Measurements from ENCODE around the gene R3HCC1L. TPM values are rescaled to one million over a fixed set of nuclear protein-coding genes. Genes with fewer than 3 reads are reported as not detected.

The R3HCC1L gene
- total RNA-seq, 1 experiment from 2014 or later, result 10.7 TPM

DNA sequence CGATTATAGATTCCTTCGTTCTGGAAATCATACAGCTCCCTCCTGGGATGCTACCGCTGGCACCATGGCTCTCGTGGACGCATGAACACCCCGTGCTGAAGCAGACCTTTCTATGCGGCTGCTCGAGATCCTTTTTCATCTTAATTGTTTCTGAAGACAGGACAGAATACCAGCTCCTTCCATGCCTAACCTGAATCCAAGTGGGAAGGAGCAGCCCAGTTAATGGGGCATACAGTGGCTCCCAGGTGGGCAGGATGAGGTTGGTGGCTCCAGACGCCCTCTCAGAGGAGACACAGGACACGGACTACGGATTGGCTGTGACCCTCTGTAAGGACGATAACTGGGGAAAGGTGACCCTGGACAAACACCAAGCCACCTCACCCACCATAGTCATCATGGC is 152.0 kb downstream of the R3HCC1L start:
- intact Hi-C loops (cut with micrococcal nuclease), result no loop called here
- Mint-ChIP-seq H3K27me3 (ENCODE audit: insufficient read depth, unreplicated experiment) (peaks cover 50% of the 10 kb centered on the region), H3K4me1 (ENCODE audit: insufficient read depth, unreplicated experiment) (no peaks in the 10 kb centered on the region), H3K9me3 (ENCODE audit: unreplicated experiment) (no peaks in the 10 kb centered on the region), H3K27ac (ENCODE audit: low read depth, unreplicated experiment) (no peak overlapping the region), H3K36me3 (ENCODE audit: insufficient read depth, unreplicated experiment) (no peaks in the 10 kb centered on the region), H3K4me3 (ENCODE audit: unreplicated experiment) (no peak overlapping the region)
- ChIA-PET POLR2A (interaction anchor here (0.6 kb wide), 1 partner anchor 13 kb away, joined by 3 read pairs; no protein-coding TSS in a partner anchor), CTCF (interaction anchor here (0.7 to 4.7 kb wide), 4 partner anchors 24 to 1198 kb away, joined by 3 to 24 read pairs (median 4); no protein-coding TSS in a partner anchor)
- TF ChIP-seq, protein P1, sequence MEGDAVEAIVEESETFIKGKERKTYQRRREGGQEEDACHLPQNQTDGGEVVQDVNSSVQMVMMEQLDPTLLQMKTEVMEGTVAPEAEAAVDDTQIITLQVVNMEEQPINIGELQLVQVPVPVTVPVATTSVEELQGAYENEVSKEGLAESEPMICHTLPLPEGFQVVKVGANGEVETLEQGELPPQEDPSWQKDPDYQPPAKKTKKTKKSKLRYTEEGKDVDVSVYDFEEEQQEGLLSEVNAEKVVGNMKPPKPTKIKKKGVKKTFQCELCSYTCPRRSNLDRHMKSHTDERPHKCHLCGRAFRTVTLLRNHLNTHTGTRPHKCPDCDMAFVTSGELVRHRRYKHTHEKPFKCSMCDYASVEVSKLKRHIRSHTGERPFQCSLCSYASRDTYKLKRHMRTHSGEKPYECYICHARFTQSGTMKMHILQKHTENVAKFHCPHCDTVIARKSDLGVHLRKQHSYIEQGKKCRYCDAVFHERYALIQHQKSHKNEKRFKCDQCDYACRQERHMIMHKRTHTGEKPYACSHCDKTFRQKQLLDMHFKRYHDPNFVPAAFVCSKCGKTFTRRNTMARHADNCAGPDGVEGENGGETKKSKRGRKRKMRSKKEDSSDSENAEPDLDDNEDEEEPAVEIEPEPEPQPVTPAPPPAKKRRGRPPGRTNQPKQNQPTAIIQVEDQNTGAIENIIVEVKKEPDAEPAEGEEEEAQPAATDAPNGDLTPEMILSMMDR (IDR thresholded peaks at IDR 0.05; ENCODE audit: unreplicated experiment), result no peak
- no peak for DNase-seq (ENCODE audit: unreplicated experiment)
- BruUV-seq (replicated peaks), result no TSS peak

DNA sequence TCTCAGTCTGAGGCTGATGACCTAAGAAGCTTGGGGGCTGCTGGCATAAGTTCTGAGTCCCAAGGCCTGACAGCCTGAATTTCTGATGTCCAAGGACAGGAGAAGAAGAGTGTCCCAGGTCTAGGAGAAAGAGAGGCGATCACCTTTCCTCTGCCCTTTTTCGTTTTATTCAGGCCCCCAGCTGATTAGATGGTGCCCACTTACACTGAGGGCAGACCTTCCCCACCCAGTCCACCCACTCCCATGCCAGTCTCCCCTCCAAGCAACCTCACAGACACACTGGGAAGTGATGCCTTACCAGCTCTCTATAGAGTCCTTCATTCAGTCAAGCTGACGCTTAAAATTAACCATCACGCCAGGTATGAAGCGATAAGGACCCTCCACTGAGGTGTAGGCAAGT is 152.9 kb downstream of the R3HCC1L start:
- no peaks in the 10 kb centered on the region for H3K4me1 Mint-ChIP-seq (ENCODE audit: insufficient read depth, unreplicated experiment)
- DNase-seq (ENCODE audit: unreplicated experiment), result no peak
- ChIA-PET POLR2A (no interaction called here), CTCF (interaction anchor here (0.6 to 4.7 kb wide), 4 partner anchors 23 to 1067 kb away, joined by 3 to 24 read pairs (median 4); no protein-coding TSS in a partner anchor)
- no peak overlapping the region for H3K27ac Mint-ChIP-seq (ENCODE audit: low read depth, unreplicated experiment)
- peaks cover 41% of the 10 kb centered on the region for H3K27me3 Mint-ChIP-seq (ENCODE audit: insufficient read depth, unreplicated experiment)
- H3K9me3 Mint-ChIP-seq (ENCODE audit: unreplicated experiment), result no peaks in the 10 kb centered on the region
- no peak overlapping the region for H3K4me3 Mint-ChIP-seq (ENCODE audit: unreplicated experiment)
- TF ChIP-seq, protein P1 (IDR thresholded peaks at IDR 0.05; ENCODE audit: unreplicated experiment), result no peak
- intact Hi-C loops (cut with micrococcal nuclease), result no loop called here
- no TSS peak for BruUV-seq (replicated peaks)
- no peaks in the 10 kb centered on the region for H3K36me3 Mint-ChIP-seq (ENCODE audit: insufficient read depth, unreplicated experiment)

GRCh38 chr10:98289802-98290209 is 155.3 kb downstream of the R3HCC1L start:
- ChIA-PET POLR2A (interaction anchor here (0.6 kb wide), 1 partner anchor 16 kb away, joined by 3 read pairs; no protein-coding TSS in a partner anchor), CTCF (interaction anchor here (0.8 to 0.9 kb wide), 2 partner anchors 12 to 20 kb away, joined by 3 read pairs; no protein-coding TSS in a partner anchor)
- no peak overlapping the region for H3K27ac Mint-ChIP-seq (ENCODE audit: low read depth, unreplicated experiment)
- no peak for DNase-seq (ENCODE audit: unreplicated experiment)
- H3K36me3 Mint-ChIP-seq (ENCODE audit: insufficient read depth, unreplicated experiment), result no peaks in the 10 kb centered on the region
- TF ChIP-seq, protein P1 (IDR thresholded peaks at IDR 0.05; ENCODE audit: unreplicated experiment), result no peak
- no peaks in the 10 kb centered on the region for H3K9me3 Mint-ChIP-seq (ENCODE audit: unreplicated experiment)
- H3K4me3 Mint-ChIP-seq (ENCODE audit: unreplicated experiment), result no peak overlapping the region
- peaks cover 16% of the 10 kb centered on the region for H3K27me3 Mint-ChIP-seq (ENCODE audit: insufficient read depth, unreplicated experiment)
- H3K4me1 Mint-ChIP-seq (ENCODE audit: insufficient read depth, unreplicated experiment), result peaks cover 6% of the 10 kb centered on the region
- BruUV-seq (replicated peaks), result no TSS peak
- intact Hi-C loops (cut with micrococcal nuclease), result no loop called here

DNA sequence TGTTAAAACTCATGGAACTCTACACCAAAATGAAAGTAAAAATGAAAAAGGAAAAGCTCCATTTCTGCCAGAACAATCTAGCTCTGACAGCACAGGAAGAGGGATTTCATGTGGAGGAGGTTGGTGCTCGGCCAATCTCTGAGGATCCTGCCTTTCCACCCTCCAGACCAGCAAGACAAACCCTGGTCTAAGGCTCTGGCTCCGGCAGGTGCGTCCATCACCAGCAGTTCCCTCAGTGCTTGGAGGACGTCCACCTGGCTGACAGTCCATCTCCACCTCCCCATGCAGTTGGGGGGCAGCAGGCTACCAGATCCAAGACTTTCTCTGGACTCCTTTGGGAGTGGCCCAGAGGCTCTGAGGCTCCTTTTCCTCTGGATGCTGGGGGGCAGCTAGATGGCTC is 158.5 kb downstream of the R3HCC1L start:
- POLR2A ChIA-PET, result no interaction called here
- no peak overlapping the region for H3K4me3 Mint-ChIP-seq (ENCODE audit: unreplicated experiment)

More for the DNA sequence above, 158.5 kb downstream of the R3HCC1L start:
- CTCF ChIA-PET, result interaction anchor here (1.0 to 2.8 kb wide), 3 partner anchors 17 to 50 kb away, joined by 4 to 18 read pairs (median 6); no protein-coding TSS in a partner anchor
- H3K36me3 Mint-ChIP-seq (ENCODE audit: insufficient read depth, unreplicated experiment), result no peaks in the 10 kb centered on the region
- no peaks in the 10 kb centered on the region for H3K9me3 Mint-ChIP-seq (ENCODE audit: unreplicated experiment)
- H3K4me1 Mint-ChIP-seq (ENCODE audit: insufficient read depth, unreplicated experiment), result peaks cover 20% of the 10 kb centered on the region
- no TSS peak for BruUV-seq (replicated peaks)
- peaks cover 11% of the 10 kb centered on the region for H3K27me3 Mint-ChIP-seq (ENCODE audit: insufficient read depth, unreplicated experiment)
- TF ChIP-seq, protein P1 (IDR thresholded peaks at IDR 0.05; ENCODE audit: unreplicated experiment), result no peak
- peak overlapping the region; percentile 51 for H3K27ac Mint-ChIP-seq (ENCODE audit: low read depth, unreplicated experiment)
- intact Hi-C loops (cut with micrococcal nuclease), result no loop called here
- DNase-seq (ENCODE audit: unreplicated experiment), result no peak

Data from MCF 10A (cell line).